Adrenal gland (tissue), 5 donors: ENCODE measurements around the gene PHKA2.

Source experiments
- CTCF ChIP-seq, 6 experiments: fragments of 450-650 bp in 4 of 6; fragments of 200-600 bp in 2 of 6; sonication (generic) in 1 of 6; IDR thresholded peaks; 1 replicate in 5 of 6; 2 replicates in 1 of 6; pipeline versions ENCODE4 v1.5.1 to v1.8.0; 2016 to 2021; ENCODE audit warnings: antibody characterized with exemption in 6 of 6, mild to moderate bottlenecking in 2 of 6, moderate library complexity in 1 of 6
- POLR2A ChIP-seq, 2 donors: fragments of 450-650 bp; IDR thresholded peaks; one replicate each; pipeline ENCODE4 v1.6.1; 2017; ENCODE audit warnings: antibody characterized with exemption in 2 of 2, mild to moderate bottlenecking in 2 of 2, moderate library complexity in 1 of 2
- donor health status: DM: no; HTN: no; CAD: no.

- TF ChIP-seq CTCF (IDR thresholded peaks at IDR 0.05) (no peak), POLR2A (IDR thresholded peaks at IDR 0.05) (no peak)
These were observed 110.6 kb downstream of the PHKA2 start for GRCh38 chrX:18873189-18873791.
